ENCODE measurements around the gene ZMIZ1.

Gene ZMIZ1, protein sequence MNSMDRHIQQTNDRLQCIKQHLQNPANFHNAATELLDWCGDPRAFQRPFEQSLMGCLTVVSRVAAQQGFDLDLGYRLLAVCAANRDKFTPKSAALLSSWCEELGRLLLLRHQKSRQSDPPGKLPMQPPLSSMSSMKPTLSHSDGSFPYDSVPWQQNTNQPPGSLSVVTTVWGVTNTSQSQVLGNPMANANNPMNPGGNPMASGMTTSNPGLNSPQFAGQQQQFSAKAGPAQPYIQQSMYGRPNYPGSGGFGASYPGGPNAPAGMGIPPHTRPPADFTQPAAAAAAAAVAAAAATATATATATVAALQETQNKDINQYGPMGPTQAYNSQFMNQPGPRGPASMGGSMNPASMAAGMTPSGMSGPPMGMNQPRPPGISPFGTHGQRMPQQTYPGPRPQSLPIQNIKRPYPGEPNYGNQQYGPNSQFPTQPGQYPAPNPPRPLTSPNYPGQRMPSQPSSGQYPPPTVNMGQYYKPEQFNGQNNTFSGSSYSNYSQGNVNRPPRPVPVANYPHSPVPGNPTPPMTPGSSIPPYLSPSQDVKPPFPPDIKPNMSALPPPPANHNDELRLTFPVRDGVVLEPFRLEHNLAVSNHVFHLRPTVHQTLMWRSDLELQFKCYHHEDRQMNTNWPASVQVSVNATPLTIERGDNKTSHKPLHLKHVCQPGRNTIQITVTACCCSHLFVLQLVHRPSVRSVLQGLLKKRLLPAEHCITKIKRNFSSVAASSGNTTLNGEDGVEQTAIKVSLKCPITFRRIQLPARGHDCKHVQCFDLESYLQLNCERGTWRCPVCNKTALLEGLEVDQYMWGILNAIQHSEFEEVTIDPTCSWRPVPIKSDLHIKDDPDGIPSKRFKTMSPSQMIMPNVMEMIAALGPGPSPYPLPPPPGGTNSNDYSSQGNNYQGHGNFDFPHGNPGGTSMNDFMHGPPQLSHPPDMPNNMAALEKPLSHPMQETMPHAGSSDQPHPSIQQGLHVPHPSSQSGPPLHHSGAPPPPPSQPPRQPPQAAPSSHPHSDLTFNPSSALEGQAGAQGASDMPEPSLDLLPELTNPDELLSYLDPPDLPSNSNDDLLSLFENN

GRCh38 chr10:79068562-79069324, at the start of gene ZMIZ1:
TSS of gene ZMIZ1 (plus strand) at chr10:79068966. CDS start at chr10:79201633, 132,667 bp downstream.
- TF ChIP-seq JUND (IDR thresholded peaks at IDR 0.05; ENCODE audit: low read depth), result no peak
- in situ Hi-C loops (cut with HindIII; ENCODE audit: low pct_unique_long_range_greater_than_20kb, low sequenced_read_pairs), result no loop called here
- DNase-seq (ENCODE audit: low read depth in 1 of 2, low spot score in 1 of 2), result peak; percentile 96 to 97

GRCh38 chr10:79019441-79020014, 49.2 kb upstream of the ZMIZ1 start:
- no peak for TF ChIP-seq JUND (IDR thresholded peaks at IDR 0.05; ENCODE audit: low read depth)
- no peak for DNase-seq (ENCODE audit: low read depth in 1 of 2, low spot score in 1 of 2)
- in situ Hi-C loops (cut with HindIII; ENCODE audit: low pct_unique_long_range_greater_than_20kb, low sequenced_read_pairs), result no loop called here

DNA sequence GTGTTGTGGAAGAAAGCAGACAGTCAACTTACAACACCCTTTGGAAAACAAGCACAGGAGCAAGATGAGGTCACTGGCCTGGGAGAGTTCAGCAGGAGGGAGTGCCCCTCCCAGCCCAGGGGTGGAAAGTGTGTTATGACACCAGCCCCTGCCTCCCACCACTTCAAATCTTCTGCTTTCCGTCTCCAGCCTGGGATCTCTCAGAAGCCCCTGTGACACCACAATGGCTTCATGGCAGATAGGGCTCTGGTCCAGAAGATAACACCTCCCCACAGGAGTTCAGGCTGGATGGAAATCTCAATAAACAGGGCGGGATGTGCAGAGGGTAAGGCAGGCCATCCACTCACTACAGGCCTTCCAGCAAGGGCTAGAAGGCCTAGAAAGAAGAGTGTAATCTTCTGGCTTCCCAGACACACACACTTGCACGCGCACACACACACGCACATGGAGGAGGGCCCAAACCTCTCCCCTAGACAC, 48.7 kb upstream of the ZMIZ1 start:
- in situ Hi-C loops (cut with HindIII; ENCODE audit: low pct_unique_long_range_greater_than_20kb, low sequenced_read_pairs), result no loop called here
- DNase-seq (ENCODE audit: low read depth in 1 of 2, low spot score in 1 of 2), result no peak
- no peak for TF ChIP-seq JUND (IDR thresholded peaks at IDR 0.05; ENCODE audit: low read depth)

DNA sequence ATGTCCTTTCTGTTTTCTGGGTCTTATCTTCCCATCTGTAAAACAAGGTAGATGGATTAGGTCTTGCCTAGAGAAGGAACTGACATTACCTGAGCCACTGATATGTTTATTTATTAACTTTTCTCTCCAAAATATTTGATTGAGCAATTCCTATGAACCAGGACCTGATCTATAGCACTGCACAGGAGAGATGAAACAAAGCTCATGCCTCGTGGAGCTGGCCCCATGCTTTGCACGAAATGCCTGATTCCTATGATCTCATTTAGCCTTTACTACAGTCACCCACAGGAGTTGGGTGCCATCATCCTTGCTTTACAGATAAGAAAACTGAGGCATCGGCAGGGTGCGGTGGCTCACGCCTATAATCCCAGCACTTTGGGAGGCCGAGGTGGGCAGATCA, 48.2 kb upstream of the ZMIZ1 start:
- no peak for DNase-seq (ENCODE audit: low read depth in 1 of 2, low spot score in 1 of 2)
- TF ChIP-seq JUND (IDR thresholded peaks at IDR 0.05; ENCODE audit: low read depth), result no peak
- in situ Hi-C loops (cut with HindIII; ENCODE audit: low pct_unique_long_range_greater_than_20kb, low sequenced_read_pairs), result no loop called here

DNA sequence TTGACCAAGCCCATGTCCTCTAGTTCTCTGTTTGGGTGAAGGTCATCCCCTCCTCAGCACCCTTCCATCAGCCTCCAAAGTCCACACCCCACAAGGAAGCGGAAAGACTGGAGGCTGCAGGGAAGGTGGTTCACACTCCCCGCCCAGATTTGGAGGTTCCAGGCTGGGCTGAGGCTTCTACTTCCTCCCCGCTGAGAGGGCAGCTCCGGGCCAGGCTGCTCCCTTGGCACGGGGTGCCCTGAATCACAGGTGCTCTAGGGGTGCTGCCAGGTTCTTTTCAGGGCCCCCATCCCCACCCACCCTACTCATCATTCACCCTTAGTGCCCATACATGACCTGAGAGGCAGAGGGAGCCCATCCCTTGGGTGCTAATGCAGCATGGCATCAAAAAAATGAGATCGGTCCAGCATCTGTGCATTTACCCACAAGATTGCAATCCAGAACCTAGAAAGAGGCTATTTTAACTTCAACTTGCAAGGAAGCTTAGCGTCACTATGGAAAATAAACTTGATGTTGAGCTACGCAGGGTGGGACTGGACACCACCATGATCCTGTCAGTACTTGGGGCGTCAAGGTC, 47.3 kb upstream of the ZMIZ1 start:
- no peak for DNase-seq (ENCODE audit: low read depth in 1 of 2, low spot score in 1 of 2)
- in situ Hi-C loops (cut with HindIII; ENCODE audit: low pct_unique_long_range_greater_than_20kb, low sequenced_read_pairs), result no loop called here
- no peak for TF ChIP-seq JUND (IDR thresholded peaks at IDR 0.05; ENCODE audit: low read depth)

- no peak for DNase-seq (ENCODE audit: low read depth in 1 of 2, low spot score in 1 of 2)
- in situ Hi-C loops (cut with HindIII; ENCODE audit: low pct_unique_long_range_greater_than_20kb, low sequenced_read_pairs), result no loop called here
- TF ChIP-seq JUND (IDR thresholded peaks at IDR 0.05; ENCODE audit: low read depth), result no peak
Observed at GRCh38 chr10:79021948-79022499, 46.7 kb upstream of the ZMIZ1 start.

DNA sequence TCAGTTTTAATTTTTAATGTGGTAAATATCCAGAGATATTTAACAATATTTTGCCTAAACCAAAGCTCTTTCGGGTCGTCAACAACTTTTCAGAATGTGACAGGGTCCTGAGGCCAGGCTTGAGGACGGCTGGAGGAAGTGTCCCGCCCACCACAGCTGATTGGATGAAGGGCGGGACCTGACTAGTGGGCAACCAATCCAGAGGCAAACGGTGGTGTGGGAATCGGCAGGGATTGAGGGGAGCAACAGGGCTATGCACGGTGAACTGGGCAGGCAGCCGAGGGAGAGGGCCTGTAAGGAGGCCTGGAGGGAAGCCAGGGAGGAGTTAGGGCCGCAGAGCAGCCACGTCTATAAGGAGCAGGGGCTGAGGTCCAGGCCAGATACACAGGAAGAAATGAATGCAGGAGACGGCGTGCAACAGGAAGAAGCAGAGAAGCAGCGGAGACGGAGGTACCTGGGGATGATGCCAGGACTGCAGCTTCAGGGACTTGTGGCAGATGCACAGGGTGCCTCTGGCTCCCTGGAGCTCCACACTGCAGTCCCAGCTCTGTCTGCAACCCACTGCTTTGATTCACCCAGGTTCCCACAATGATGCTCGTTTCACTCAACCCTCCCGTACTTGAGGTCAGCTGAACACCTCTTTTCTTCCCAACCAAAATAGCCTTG, 46.1 kb upstream of the ZMIZ1 start:
- in situ Hi-C loops (cut with HindIII; ENCODE audit: low pct_unique_long_range_greater_than_20kb, low sequenced_read_pairs), result no loop called here
- DNase-seq (ENCODE audit: low read depth in 1 of 2, low spot score in 1 of 2), result peak in 1 of 2 experiments; percentile 20
- TF ChIP-seq JUND (IDR thresholded peaks at IDR 0.05; ENCODE audit: low read depth), result no peak

DNA sequence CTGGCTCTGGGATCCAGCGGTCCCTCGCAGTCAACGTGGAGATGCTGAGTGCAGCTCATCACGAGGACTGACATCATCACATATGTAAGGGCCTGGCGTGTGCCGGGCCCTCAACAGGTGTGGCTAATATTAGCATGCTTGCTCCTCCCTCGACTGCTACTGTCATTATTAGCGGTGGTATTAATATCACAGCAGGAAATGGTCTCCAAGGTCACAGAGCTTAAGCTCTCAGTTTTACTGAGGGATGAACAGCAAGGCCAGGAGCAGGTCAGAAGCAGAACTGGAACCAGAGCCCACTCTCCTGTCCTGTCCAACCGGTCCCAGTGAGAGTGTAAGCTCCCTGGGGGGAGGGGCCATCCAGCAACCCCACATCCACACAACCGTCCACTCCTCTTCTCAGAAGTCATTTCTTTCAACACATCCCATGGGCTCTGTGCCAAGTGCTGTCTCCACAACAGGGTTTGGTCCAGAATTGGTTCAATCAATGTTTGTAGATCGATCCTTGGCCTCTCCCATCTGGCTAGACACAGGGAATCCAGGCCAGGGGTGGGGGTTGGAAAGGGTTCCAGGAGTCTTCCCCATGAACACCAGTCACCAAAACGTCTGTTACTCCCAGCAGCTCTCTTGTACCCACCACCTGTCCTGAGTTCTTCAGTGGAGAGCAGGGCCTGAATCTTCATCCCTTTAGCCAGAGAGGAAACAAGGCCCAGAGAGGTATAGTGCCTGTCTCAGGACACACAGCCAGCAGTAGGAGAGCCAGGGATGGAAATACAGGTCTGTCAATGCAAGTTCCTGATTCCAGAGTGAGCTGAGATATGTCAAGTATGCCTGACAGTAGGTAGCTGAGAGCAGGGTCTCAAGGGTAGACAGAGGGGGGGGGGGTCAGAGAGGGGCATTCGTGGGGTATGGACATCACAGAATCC, 45.3 kb upstream of the ZMIZ1 start:
- in situ Hi-C loops (cut with HindIII; ENCODE audit: low pct_unique_long_range_greater_than_20kb, low sequenced_read_pairs), result no loop called here

GRCh38 chr10:79024296-79024695, 44.5 kb upstream of the ZMIZ1 start:
- in situ Hi-C loops (cut with HindIII; ENCODE audit: low pct_unique_long_range_greater_than_20kb, low sequenced_read_pairs), result no loop called here
- TF ChIP-seq JUND (IDR thresholded peaks at IDR 0.05; ENCODE audit: low read depth), result no peak
- DNase-seq (ENCODE audit: low read depth in 1 of 2, low spot score in 1 of 2), result no peak

More for the DNA sequence above, 45.3 kb upstream of the ZMIZ1 start:
- peak in 1 of 2 experiments; percentile 33 for DNase-seq (ENCODE audit: low read depth in 1 of 2, low spot score in 1 of 2)
- TF ChIP-seq JUND (IDR thresholded peaks at IDR 0.05; ENCODE audit: low read depth), result no peak

GRCh38 chr10:79024720-79025198, 44.0 kb upstream of the ZMIZ1 start:
- no peak for DNase-seq (ENCODE audit: low read depth in 1 of 2, low spot score in 1 of 2)
- in situ Hi-C loops (cut with HindIII; ENCODE audit: low pct_unique_long_range_greater_than_20kb, low sequenced_read_pairs), result no loop called here
- TF ChIP-seq JUND (IDR thresholded peaks at IDR 0.05; ENCODE audit: low read depth), result no peak
